NB4 (cell line): ENCODE results near the gene NAXE.
"Not testable (repeated sequence)": the region's sequence is repeated elsewhere in the genome, so short reads cannot be mapped to it uniquely, and the experiment has no call there.

Experiments used
- POLR2A ChIP-seq: IDR thresholded peaks from 2 replicates; pipeline ENCODE4 v1.6.1; 2011; ENCODE audit warnings: mild to moderate bottlenecking; ENCODE audit not compliant: insufficient read length; ENCODE audit errors: extremely low read depth
- TF ChIP-seq, protein P1 (sequence below): IDR thresholded peaks from 2 replicates; pipeline ENCODE4 v1.6.1; 2011; ENCODE audit warnings: low read depth, low read length
- TF ChIP-seq, protein P2 (sequence below): IDR thresholded peaks from one replicate; pipeline ENCODE4 v1.5.1; 2012; ENCODE audit warnings: low read depth, low read length

DNA sequence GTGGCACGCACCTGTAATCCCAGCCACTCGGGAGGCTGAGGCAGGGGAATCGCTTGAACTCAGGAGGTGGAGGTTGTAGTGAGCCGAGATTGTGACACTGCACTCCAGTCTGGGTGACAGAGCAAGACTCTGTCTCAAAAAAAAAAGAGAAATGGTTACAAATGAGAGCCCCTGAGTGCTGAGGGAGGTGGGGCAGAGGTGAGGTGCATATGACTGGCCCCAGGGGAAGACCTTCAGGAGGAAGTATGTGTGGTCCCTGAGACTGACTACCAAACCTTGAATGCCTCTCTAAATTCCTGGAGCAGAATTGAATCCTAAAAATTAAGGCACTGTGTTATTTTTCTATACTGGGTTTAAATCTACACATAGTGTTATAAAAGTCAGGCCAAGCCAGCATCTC is 15.8 kb downstream of the NAXE start:
- TF ChIP-seq, protein P1, sequence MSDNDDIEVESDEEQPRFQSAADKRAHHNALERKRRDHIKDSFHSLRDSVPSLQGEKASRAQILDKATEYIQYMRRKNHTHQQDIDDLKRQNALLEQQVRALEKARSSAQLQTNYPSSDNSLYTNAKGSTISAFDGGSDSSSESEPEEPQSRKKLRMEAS: not testable (repeated sequence)
- TF ChIP-seq POLR2A: not testable (repeated sequence)
- TF ChIP-seq, protein P2, sequence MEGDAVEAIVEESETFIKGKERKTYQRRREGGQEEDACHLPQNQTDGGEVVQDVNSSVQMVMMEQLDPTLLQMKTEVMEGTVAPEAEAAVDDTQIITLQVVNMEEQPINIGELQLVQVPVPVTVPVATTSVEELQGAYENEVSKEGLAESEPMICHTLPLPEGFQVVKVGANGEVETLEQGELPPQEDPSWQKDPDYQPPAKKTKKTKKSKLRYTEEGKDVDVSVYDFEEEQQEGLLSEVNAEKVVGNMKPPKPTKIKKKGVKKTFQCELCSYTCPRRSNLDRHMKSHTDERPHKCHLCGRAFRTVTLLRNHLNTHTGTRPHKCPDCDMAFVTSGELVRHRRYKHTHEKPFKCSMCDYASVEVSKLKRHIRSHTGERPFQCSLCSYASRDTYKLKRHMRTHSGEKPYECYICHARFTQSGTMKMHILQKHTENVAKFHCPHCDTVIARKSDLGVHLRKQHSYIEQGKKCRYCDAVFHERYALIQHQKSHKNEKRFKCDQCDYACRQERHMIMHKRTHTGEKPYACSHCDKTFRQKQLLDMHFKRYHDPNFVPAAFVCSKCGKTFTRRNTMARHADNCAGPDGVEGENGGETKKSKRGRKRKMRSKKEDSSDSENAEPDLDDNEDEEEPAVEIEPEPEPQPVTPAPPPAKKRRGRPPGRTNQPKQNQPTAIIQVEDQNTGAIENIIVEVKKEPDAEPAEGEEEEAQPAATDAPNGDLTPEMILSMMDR: not testable (repeated sequence)
